Mucosa of descending colon (tissue), 3 donors: ENCODE measurements around the gene KCNN2. TPM values are rescaled to one million over a fixed set of nuclear protein-coding genes. Genes with fewer than 3 reads are reported as not detected.

Source experiments
- ATAC-seq: fragments of 200-7000 bp; cut with Tn5 transposase; one replicate; pipeline ENCODE4 v1.9.1; 2020; ENCODE audit warnings: mild to moderate bottlenecking, moderate library complexity
- DNase-seq, 3 donors: peaks; one replicate each; pipeline ENCODE4 v3.0.0-alpha.2; 2020
- H3K36me3 ChIP-seq: fragments of 200-600 bp; one replicate; pipeline ENCODE4 v1.8.0; 2021; ENCODE audit warnings: low read depth, mild to moderate bottlenecking
- H3K4me1 ChIP-seq: fragments of 200-600 bp; one replicate; pipeline ENCODE4 v1.8.0; 2021; ENCODE audit warnings: low read depth, mild to moderate bottlenecking
- H3K4me3 ChIP-seq: fragments of 200-600 bp; one replicate; pipeline ENCODE4 v1.8.0; 2021; ENCODE audit warnings: mild to moderate bottlenecking
- H3K9me3 ChIP-seq: fragments of 200-600 bp; one replicate; pipeline ENCODE4 v1.8.0; 2021; ENCODE audit warnings: mild to moderate bottlenecking
- intact Hi-C, 2 donors: fragments of 100-400 bp; cut with DNase I in 1 of 2; cut with micrococcal nuclease in 1 of 2; formaldehyde crosslinking; loops; one replicate each; pipeline versions ENCODE4 v1.11.0 to v1.11.1; 2022; cut with DNase I, micrococcal nuclease
- total RNA-seq, 3 donors: library from RNA; stranded (reverse); fragmentation: NEBNext Ultra II Directional in 2 of 3; extraction: Animal tissue kit (Norgen Biotek cat#: 25700) in 2 of 3; gene quantifications; one replicate each; pipeline versions ENCODE4 v1.2.1 to v1.2.4, GENCODE V29; 2021 to 2023
- TF ChIP-seq, protein P1 (sequence below): fragments of 200-600 bp; IDR thresholded peaks from one replicate; pipeline ENCODE4 v1.8.0; 2022; ENCODE audit warnings: antibody characterized with exemption, mild to moderate bottlenecking
- donor health status: DM: no; HTN: no; CAD: no; lungs with moderate emphysema.
- donor health status: DM: no; HTN: no; CAD: no.
- donor health status: DM: no; HTN: yes; CAD: no.

Gene KCNN2
- total RNA-seq, 3 donors from 2014 or later, result 0.48 to 3.5 (median 0.96) TPM

DNA sequence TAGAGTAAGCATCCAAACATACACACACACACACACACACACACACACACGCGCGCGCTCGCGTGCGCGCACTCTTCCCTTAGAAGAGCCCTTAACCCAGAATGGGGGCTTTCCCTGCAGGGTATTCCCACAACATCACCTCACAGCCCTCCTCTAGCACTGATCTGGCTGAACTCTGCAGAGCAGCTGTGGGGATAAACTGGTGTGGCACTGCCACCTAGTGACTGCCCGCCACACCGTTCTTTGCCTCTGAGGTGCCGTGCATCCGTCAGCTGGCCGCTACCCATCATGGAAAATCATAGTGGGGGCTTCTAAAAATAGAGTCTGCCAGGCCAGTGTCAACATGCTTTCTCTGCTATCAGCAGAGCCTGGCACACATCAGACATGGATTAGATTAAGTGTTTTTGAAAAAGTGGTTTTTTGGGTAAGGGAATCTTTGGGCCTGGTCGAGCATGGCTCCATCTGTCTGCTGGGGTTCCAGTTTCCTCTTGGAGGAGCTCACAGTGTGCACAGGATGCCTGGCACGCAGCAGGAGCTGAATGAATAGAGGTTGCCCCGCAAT lies 88.1 kb downstream of the KCNN2 start:
- Histone ChIP-seq H3K4me3 (no peak overlapping the region), H3K4me1 (no peaks in the 10 kb centered on the region), H3K36me3 (no peaks in the 10 kb centered on the region), H3K9me3 (no peaks in the 10 kb centered on the region)
- TF ChIP-seq, protein P1, sequence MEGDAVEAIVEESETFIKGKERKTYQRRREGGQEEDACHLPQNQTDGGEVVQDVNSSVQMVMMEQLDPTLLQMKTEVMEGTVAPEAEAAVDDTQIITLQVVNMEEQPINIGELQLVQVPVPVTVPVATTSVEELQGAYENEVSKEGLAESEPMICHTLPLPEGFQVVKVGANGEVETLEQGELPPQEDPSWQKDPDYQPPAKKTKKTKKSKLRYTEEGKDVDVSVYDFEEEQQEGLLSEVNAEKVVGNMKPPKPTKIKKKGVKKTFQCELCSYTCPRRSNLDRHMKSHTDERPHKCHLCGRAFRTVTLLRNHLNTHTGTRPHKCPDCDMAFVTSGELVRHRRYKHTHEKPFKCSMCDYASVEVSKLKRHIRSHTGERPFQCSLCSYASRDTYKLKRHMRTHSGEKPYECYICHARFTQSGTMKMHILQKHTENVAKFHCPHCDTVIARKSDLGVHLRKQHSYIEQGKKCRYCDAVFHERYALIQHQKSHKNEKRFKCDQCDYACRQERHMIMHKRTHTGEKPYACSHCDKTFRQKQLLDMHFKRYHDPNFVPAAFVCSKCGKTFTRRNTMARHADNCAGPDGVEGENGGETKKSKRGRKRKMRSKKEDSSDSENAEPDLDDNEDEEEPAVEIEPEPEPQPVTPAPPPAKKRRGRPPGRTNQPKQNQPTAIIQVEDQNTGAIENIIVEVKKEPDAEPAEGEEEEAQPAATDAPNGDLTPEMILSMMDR, result peak; percentile 27
- intact Hi-C loops, result loop anchor here (5.0 to 10.0 kb wide), 3 partner anchors 345 to 775 kb away; no protein-coding TSS in a partner anchor
- ATAC-seq, result peak; percentile 88
- DNase-seq, result peak in 2 of 3 donors; percentile 74 to 76

DNA sequence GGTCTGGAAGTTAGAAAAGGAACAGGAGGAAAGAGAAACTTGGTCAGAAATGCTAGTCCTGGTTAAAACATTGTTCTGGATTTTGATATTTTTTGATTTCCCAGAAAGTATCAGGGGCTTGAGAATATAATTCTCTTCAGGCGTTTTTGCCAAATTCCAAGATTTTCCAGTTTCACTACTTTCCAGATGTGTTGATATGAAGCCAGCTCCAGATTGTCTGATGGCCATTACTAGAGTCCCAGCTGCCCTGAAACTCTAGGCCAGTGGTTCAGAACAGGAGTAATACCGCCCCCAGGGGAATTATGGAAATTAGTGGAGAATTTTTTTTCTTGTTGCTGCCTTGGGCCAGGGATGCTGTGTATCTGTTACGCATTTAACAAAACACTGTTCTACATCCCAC lies 88.6 kb downstream of the KCNN2 start:
- no peaks in the 10 kb centered on the region for H3K4me1 ChIP-seq
- DNase-seq (no peak), ATAC-seq (no peak)
- intact Hi-C loops, result loop anchor here in 1 of 2 donors (5.0 kb wide), 1 partner anchor 773 kb away; no protein-coding TSS in a partner anchor
- TF ChIP-seq, protein P1, result no peak
- H3K9me3 ChIP-seq, result no peaks in the 10 kb centered on the region
- H3K4me3 ChIP-seq, result no peak overlapping the region
- H3K36me3 ChIP-seq, result no peaks in the 10 kb centered on the region

DNA sequence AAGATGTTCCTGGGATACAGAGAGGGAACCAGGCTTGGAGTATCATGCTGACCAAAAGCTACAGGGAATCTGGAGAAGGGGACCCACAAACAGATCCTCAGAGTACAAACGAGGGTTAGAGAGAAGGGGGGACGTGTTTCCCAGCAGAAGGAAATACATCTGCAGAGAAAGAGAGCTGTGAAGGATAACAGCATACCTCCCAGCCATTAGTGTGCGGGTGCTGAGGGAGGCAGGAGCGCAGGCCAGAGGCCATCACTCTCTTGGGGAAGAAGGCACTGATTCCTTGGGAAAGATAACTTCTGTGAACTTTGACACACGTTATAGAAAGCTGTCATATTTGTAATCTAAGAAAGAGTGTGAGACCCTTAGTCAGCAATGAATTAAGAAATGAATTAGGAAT lies 96.9 kb downstream of the KCNN2 start:
- TF ChIP-seq, protein P1, result no peak
- DNase-seq, result no peak
- Histone ChIP-seq H3K4me3 (no peak overlapping the region), H3K9me3 (no peaks in the 10 kb centered on the region), H3K36me3 (no peaks in the 10 kb centered on the region), H3K4me1 (no peaks in the 10 kb centered on the region)
- intact Hi-C loops, result no loop called here
- no peak for ATAC-seq

DNA sequence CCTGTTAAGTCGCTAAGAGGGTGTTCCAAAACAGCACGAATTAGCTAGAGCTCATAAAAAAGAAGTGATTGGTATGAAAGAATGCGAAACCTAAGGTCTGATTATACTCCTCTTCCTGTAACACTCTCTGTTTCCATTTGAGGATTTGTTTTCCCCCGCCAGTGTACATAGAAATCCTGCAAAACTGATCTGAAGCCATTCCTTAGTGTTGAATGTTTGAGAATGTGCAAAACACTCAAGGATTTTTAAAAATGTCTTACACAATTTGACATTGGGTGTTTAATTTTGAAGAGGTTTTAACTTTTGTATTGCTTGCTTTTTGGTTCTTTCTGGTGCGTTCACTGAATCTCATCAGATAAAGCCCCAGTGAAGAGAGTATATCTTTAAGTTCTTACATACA lies 105.3 kb downstream of the KCNN2 start:
- Histone ChIP-seq H3K9me3 (no peaks in the 10 kb centered on the region), H3K4me3 (no peak overlapping the region), H3K36me3 (no peaks in the 10 kb centered on the region), H3K4me1 (no peaks in the 10 kb centered on the region)
- TF ChIP-seq, protein P1, result no peak
- ATAC-seq (no peak), DNase-seq (no peak)
- intact Hi-C loops, result no loop called here

DNA sequence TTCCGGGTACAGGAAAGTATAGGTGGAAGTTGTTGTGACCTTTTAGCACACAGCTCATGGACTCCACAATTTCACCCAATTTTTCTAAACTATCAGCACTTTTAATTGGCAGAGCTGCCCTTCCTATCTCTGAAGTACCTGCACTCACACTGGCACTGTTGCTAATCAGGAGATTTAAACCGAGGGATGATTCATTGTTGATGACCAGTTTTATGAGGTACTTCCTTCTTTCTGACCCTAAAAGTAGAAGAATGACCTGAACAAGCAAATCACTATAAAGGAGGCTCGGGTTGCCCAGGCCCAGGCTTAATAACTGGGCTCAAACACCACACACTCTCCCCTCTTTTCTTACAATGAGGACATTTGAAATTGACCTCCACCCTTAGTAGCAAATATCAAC lies 105.9 kb downstream of the KCNN2 start:
- no peaks in the 10 kb centered on the region for H3K9me3 ChIP-seq
- TF ChIP-seq, protein P1, result no peak
- intact Hi-C loops, result no loop called here
- DNase-seq, result no peak
- peak; percentile 70 for ATAC-seq
- H3K4me1 ChIP-seq, result no peaks in the 10 kb centered on the region
- no peak overlapping the region for H3K4me3 ChIP-seq
- H3K36me3 ChIP-seq, result no peaks in the 10 kb centered on the region

DNA sequence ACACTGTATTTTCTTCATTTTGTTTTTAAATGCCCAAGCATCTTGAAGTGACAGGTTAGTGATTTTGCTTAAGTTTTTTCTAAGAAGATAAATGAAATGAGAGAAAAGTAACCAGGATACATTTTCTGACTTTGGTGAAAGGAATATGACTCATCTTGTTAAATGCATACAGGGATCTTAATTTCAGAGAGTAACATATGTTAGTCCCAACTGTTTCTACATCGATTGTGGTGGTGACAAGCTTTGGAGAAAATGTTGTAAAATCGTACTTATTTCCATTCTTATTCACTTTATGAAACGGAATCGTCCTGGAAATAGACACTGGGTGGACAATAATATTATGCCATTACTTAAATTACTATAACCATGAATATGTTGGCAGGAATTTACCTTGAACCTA lies 107.5 kb downstream of the KCNN2 start:
- no peaks in the 10 kb centered on the region for H3K36me3 ChIP-seq
- no peak for DNase-seq
- ATAC-seq, result no peak
- H3K9me3 ChIP-seq, result no peaks in the 10 kb centered on the region
- H3K4me3 ChIP-seq, result no peak overlapping the region
- TF ChIP-seq, protein P1, result no peak
- no peaks in the 10 kb centered on the region for H3K4me1 ChIP-seq
- intact Hi-C loops, result no loop called here
